ENCODE measurements around the gene SMARCAD1. TPM values are rescaled to one million over a fixed set of nuclear protein-coding genes. Genes with fewer than 3 reads are reported as not detected.

The SMARCAD1 gene
- total RNA-seq, 2 donors from 2014 or later, result 67.1 to 85.5 TPM

- no peak for DNase-seq
- H3K27me3 Mint-ChIP-seq (ENCODE audit: insufficient read depth), result no peaks in the 10 kb centered on the region
- Histone ChIP-seq H3K36me3 (ENCODE audit: control insufficient read depth, insufficient read depth, low read length) (peaks cover 92% of the 10 kb centered on the region), H3K9ac (ENCODE audit: extremely low read depth, low read length, poor library complexity, severe bottlenecking) (no peak overlapping the region), H3K27ac (ENCODE audit: low read depth, low read length) (no peak overlapping the region), H3K9me3 (ENCODE audit: control insufficient read depth, low read length) (no peaks in the 10 kb centered on the region), H3K4me1 (ENCODE audit: control insufficient read depth, insufficient read depth, low read length) (no peaks in the 10 kb centered on the region), H3K4me3 (ENCODE audit: low read length) (no peak overlapping the region), H3K27me3 (ENCODE audit: control insufficient read depth, insufficient read depth, low read length, poor library complexity, severe bottlenecking) (no peaks in the 10 kb centered on the region)
- H3K36me3 Mint-ChIP-seq (ENCODE audit: low read depth), result peaks cover 82% of the 10 kb centered on the region
- no peak overlapping the region for H3K27ac Mint-ChIP-seq
- H3K9me3 Mint-ChIP-seq, result no peaks in the 10 kb centered on the region
- H3K4me1 Mint-ChIP-seq, result peaks cover 3% of the 10 kb centered on the region
- 97 to 100% methylated on average over 1 of the region's 1 CpG for WGBS, 2 experiments (ENCODE audit: insufficient coverage in 1 of 2, insufficient read length in 1 of 2)
- no peak overlapping the region for H3K4me3 Mint-ChIP-seq
- no peak for TF ChIP-seq CTCF (conservative IDR thresholded peaks at IDR 0.05)
Observed at GRCh38 chr4:94221916-94222315, 14.3 kb downstream of the SMARCAD1 start.

GRCh38 chr4:94225449-94225848 lies 17.8 kb downstream of the SMARCAD1 start:
- no peak overlapping the region for H3K4me3 Mint-ChIP-seq
- H3K4me1 Mint-ChIP-seq, result peaks cover 27% of the 10 kb centered on the region
- Histone ChIP-seq H3K4me3 (ENCODE audit: low read length) (no peak overlapping the region), H3K36me3 (ENCODE audit: control insufficient read depth, insufficient read depth, low read length) (peaks cover 93% of the 10 kb centered on the region), H3K4me1 (ENCODE audit: control insufficient read depth, insufficient read depth, low read length) (peaks cover 2% of the 10 kb centered on the region), H3K27ac (ENCODE audit: low read depth, low read length) (no peak overlapping the region), H3K9me3 (ENCODE audit: control insufficient read depth, low read length) (no peaks in the 10 kb centered on the region), H3K9ac (ENCODE audit: extremely low read depth, low read length, poor library complexity, severe bottlenecking) (no peak overlapping the region), H3K27me3 (ENCODE audit: control insufficient read depth, insufficient read depth, low read length, poor library complexity, severe bottlenecking) (no peaks in the 10 kb centered on the region)
- TF ChIP-seq CTCF (conservative IDR thresholded peaks at IDR 0.05), result no peak
- no peak overlapping the region for H3K27ac Mint-ChIP-seq
- DNase-seq, result no peak
- no peaks in the 10 kb centered on the region for H3K9me3 Mint-ChIP-seq
- no peaks in the 10 kb centered on the region for H3K27me3 Mint-ChIP-seq (ENCODE audit: insufficient read depth)
- H3K36me3 Mint-ChIP-seq (ENCODE audit: low read depth), result peaks cover 78% of the 10 kb centered on the region

GRCh38 chr4:94226763-94227162 lies 19.1 kb downstream of the SMARCAD1 start:
- H3K9me3 ChIP-seq (ENCODE audit: control insufficient read depth, low read length), result no peaks in the 10 kb centered on the region
- Mint-ChIP-seq H3K4me1 (peaks cover 35% of the 10 kb centered on the region), H3K9me3 (no peaks in the 10 kb centered on the region), H3K4me3 (no peak overlapping the region), H3K36me3 (ENCODE audit: low read depth) (peaks cover 80% of the 10 kb centered on the region), H3K27me3 (ENCODE audit: insufficient read depth) (no peaks in the 10 kb centered on the region), H3K27ac (no peak overlapping the region)
- DNase-seq, result no peak
- WGBS, 2 experiments (ENCODE audit: insufficient coverage in 1 of 2, insufficient read length in 1 of 2), result 92 to 94% methylated on average over 3 to 4 of the region's 4 CpGs
- H3K36me3 ChIP-seq (ENCODE audit: control insufficient read depth, insufficient read depth, low read length), result peaks cover 93% of the 10 kb centered on the region
- H3K4me3 ChIP-seq (ENCODE audit: low read length), result no peak overlapping the region
- no peak overlapping the region for H3K27ac ChIP-seq (ENCODE audit: low read depth, low read length)
- TF ChIP-seq CTCF (conservative IDR thresholded peaks at IDR 0.05), result no peak
- peaks cover 4% of the 10 kb centered on the region for H3K4me1 ChIP-seq (ENCODE audit: control insufficient read depth, insufficient read depth, low read length)
- H3K9ac ChIP-seq (ENCODE audit: extremely low read depth, low read length, poor library complexity, severe bottlenecking), result no peak overlapping the region
- no peaks in the 10 kb centered on the region for H3K27me3 ChIP-seq (ENCODE audit: control insufficient read depth, insufficient read depth, low read length, poor library complexity, severe bottlenecking)

Measured in endodermal cell (in vitro differentiated cells).